IPS DF 6.9 (cell line): ENCODE results near the gene RPS19.

Source experiments
- DNase-seq: peaks from one replicate; pipeline ENCODE4 v3.0.0-alpha.2; 2013; ENCODE audit warnings: low read depth, low spot score
- H3K27ac ChIP-seq: one replicate; pipeline ENCODE4 v1.5.1; 2013; ENCODE audit warnings: low read length, control low read depth
- H3K27me3 ChIP-seq: 2 replicates; pipeline ENCODE4 v1.6.1; 2013; ENCODE audit warnings: mild to moderate bottlenecking, low read length; ENCODE audit not compliant: control insufficient read depth, insufficient read depth
- H3K36me3 ChIP-seq: 2 replicates; pipeline ENCODE4 v1.6.1; 2013; ENCODE audit warnings: low read length; ENCODE audit not compliant: control insufficient read depth, insufficient read depth
- H3K4me1 ChIP-seq: 2 replicates; pipeline ENCODE4 v1.6.1; 2013; ENCODE audit warnings: low read length; ENCODE audit not compliant: control insufficient read depth, insufficient read depth
- H3K4me3 ChIP-seq: 2 replicates; pipeline ENCODE4 v1.5.1; 2013; ENCODE audit warnings: mild to moderate bottlenecking, low read length
- H3K9me3 ChIP-seq: 2 replicates; pipeline ENCODE4 v1.6.1; 2013; ENCODE audit warnings: low read length, inconsistent platforms; ENCODE audit not compliant: control insufficient read depth, insufficient read depth
- WGBS: extraction: QIAGEN DNeasy Blood & Tissue Kit; methylation state at CpG from one replicate; pipeline ENCODE4 v1.1.7; 2013; ENCODE audit warnings: mixed read lengths, missing lambda C conversion rate; ENCODE audit not compliant: insufficient read length, insufficient coverage; 5-methylcytosine and 5-hydroxymethylcytosine counted together

RPS19 gene

DNA sequence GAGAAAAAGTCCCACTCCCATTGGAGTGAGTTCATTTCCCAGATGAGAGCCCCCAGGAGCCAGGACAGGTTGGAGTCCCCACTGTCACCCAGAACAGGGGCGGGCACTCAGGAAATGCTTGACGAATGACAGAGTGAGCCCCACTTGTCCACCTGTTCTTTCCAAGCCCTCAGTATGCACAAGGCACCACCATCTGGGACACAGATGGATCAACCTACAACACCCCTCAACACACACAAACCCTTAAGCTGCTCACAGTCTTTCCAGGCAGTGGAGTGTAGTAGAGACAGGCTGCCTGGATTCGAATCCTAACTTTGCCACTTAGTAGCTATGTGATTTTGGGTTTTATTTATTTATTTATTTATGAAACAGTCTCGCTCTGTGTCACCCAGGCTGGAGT is 30.9 kb downstream of the RPS19 start:
- no CpG with 5 or more reads among the region's 4 CpGs for WGBS
- DNase-seq, result no peak
- no peak overlapping the region for H3K27ac ChIP-seq
- no peaks in the 10 kb centered on the region for H3K9me3 ChIP-seq
- peaks cover 10% of the 10 kb centered on the region for H3K4me1 ChIP-seq
- no peaks in the 10 kb centered on the region for H3K27me3 ChIP-seq
- no peak overlapping the region for H3K4me3 ChIP-seq
- H3K36me3 ChIP-seq, result peaks cover 2% of the 10 kb centered on the region; the same call in 1 of the 2 replicates

DNA sequence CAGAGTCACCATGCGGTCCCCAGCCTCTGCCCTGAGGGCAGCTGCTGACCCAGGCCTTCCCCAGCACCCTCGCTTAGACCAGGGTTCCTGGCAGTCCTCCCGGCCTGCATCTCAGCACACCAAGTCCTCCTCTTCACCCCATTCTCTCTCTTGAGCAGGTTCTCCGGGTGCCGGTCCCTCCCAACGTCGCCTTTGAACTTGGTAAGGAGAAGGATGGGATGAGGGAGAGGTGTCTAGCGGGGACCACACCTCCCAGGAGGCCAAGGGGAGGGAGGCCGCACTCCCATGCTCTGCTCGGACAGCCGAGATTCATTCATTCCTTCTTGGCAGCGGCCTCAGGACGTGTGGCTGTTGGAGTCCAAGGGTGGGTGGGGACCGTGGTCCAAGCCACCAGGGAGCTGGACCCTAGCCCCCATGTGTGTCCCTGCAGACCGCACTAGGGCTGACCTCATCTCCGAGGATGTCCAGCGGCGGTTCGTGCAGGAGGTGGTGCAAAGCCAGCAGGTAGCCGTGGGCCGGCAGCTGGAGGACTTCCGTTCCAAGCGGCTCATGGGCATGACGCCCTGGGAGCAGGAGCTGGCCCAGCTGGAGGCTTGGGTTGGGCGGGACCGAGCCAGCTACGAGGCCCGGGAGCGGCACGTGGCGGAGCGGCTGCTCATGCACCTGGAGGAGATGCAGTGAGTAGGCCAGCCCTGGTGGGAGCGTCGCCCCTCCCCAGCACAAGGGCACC is 32.3 kb downstream of the RPS19 start:
- Histone ChIP-seq H3K9me3 (no peaks in the 10 kb centered on the region), H3K27ac (no peak overlapping the region), H3K4me3 (no peak overlapping the region), H3K27me3 (no peaks in the 10 kb centered on the region), H3K36me3 (peaks cover 5% of the 10 kb centered on the region; the same call in 1 of the 2 replicates), H3K4me1 (peaks cover 10% of the 10 kb centered on the region)
- no CpG with 5 or more reads among the region's 34 CpGs for WGBS
- no peak for DNase-seq

DNA sequence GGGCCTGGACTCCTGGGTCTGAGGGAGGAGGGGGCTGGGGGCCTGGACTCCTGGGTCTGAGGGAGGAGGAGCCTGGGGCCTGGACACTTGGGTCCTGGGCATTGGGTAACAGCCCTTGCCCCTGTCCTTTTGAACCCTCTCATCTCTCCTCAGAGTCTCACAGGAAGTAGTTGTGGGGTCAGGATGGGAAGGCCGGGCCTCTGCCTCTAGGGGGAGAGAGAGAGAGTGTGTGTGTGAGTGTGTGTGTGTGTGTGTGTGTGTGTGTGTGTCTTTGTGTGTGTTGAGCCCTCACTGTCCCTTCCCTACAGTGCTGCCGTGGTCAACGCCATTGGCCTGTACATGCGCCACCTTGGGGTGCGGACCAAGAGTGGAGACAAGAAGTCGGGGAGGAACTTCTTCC is 33.8 kb downstream of the RPS19 start:
- H3K4me3 ChIP-seq, result no peak overlapping the region
- peaks cover 7% of the 10 kb centered on the region; the same call in 1 of the 2 replicates for H3K4me1 ChIP-seq
- no CpG with 5 or more reads among the region's 6 CpGs for WGBS
- no peaks in the 10 kb centered on the region for H3K9me3 ChIP-seq
- DNase-seq, result no peak
- H3K27ac ChIP-seq, result no peak overlapping the region
- peaks cover 8% of the 10 kb centered on the region for H3K36me3 ChIP-seq
- no peaks in the 10 kb centered on the region for H3K27me3 ChIP-seq

DNA sequence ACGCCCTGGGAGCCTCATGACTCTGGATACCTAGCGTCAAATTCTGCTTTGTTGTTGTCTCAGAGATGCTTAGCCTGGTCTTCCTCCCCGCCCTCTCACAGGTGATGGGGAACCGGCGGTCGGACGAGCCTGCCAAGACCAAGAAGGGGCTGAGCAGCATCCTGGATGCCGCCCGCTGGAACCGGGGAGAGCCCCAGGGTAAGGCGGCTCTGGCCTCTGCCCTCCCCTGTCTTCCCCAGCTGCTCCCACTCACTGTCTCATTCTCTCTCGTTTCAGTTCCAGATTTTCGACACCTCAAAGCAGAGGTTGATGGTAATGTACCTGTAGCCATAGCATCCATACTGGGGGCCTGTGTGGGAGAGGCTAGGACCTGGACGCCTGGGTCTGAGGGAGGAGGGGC is 34.3 kb downstream of the RPS19 start:
- peaks cover 7% of the 10 kb centered on the region; the same call in 1 of the 2 replicates for H3K4me1 ChIP-seq
- H3K36me3 ChIP-seq, result peaks cover 8% of the 10 kb centered on the region
- no peaks in the 10 kb centered on the region for H3K9me3 ChIP-seq
- whole genome bisulfite sequencing, result no CpG with 5 or more reads among the region's 14 CpGs
- H3K4me3 ChIP-seq, result no peak overlapping the region
- no peak overlapping the region for H3K27ac ChIP-seq
- H3K27me3 ChIP-seq, result no peaks in the 10 kb centered on the region
- DNase-seq, result no peak

- WGBS, result no CpG with 5 or more reads among the region's 19 CpGs
- Histone ChIP-seq H3K4me1 (peaks cover 7% of the 10 kb centered on the region; the same call in 1 of the 2 replicates), H3K36me3 (peaks cover 8% of the 10 kb centered on the region), H3K9me3 (no peaks in the 10 kb centered on the region), H3K4me3 (no peak overlapping the region; the same call in 1 of the 2 replicates), H3K27me3 (no peaks in the 10 kb centered on the region), H3K27ac (no peak overlapping the region)
- no peak for DNase-seq
Measured at GRCh38 chr19:41895745-41896580, 35.9 kb downstream of the RPS19 start.

GRCh38 chr19:41896581-41896942 is 36.5 kb downstream of the RPS19 start:
- no peak overlapping the region for H3K4me3 ChIP-seq
- H3K4me1 ChIP-seq, result peaks cover 7% of the 10 kb centered on the region; the same call in 1 of the 2 replicates
- no peaks in the 10 kb centered on the region for H3K27me3 ChIP-seq
- H3K27ac ChIP-seq, result no peak overlapping the region
- no peaks in the 10 kb centered on the region for H3K9me3 ChIP-seq
- peaks cover 8% of the 10 kb centered on the region for H3K36me3 ChIP-seq
- DNase-seq, result no peak
- WGBS, result 100% methylated on average over 1 of the region's 1 CpG

DNA sequence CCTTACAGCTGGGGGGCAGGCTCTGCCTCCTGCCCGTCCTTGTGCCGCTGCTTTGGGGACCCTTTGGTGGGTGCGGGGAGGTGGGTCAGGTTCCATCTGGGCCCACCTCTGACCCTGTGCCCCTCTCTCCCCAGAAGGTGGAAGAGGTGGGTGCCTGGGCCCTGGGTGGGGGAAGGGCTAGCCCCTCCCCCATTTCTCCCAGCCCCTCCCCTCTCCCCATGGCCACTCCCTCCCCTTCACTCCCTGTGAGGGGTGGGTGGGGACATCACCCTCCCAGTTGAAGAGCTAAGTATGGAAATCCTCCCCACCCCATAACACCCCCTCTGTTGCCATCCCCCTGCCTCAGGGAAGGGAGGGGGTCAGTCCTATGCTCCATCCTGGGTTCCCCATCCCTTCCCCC is 37.1 kb downstream of the RPS19 start:
- Histone ChIP-seq H3K4me1 (peaks cover 7% of the 10 kb centered on the region; the same call in 1 of the 2 replicates), H3K36me3 (peaks cover 11% of the 10 kb centered on the region), H3K9me3 (no peaks in the 10 kb centered on the region), H3K27me3 (no peaks in the 10 kb centered on the region), H3K4me3 (no peak overlapping the region), H3K27ac (no peak overlapping the region)
- no CpG with 5 or more reads among the region's 3 CpGs for WGBS
- DNase-seq, result no peak

DNA sequence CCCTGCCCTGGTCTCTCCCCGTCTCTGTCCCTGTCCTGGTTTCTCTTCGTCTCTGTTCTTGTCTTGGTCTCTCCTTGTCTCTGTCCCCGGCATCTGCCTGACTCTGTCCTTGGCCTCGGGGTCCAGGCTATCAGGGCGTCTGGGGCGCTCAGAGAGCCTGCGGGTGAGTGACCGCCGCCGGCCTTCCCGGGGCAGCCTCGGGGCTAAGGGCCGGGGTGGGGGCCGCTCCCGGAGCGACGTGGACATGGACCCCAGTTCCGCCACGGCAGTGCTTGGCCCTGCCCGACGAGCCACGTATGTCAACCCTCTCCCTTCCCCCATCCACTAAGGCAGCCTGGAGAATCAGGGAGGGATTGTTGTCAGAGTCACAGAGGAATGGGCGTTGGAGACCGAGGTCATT is 37.8 kb downstream of the RPS19 start:
- Histone ChIP-seq H3K36me3 (peaks cover 16% of the 10 kb centered on the region), H3K27me3 (no peaks in the 10 kb centered on the region), H3K4me3 (no peak overlapping the region), H3K27ac (no peak overlapping the region), H3K9me3 (no peaks in the 10 kb centered on the region), H3K4me1 (peaks cover 5% of the 10 kb centered on the region; the same call in 1 of the 2 replicates)
- no peak for DNase-seq
- WGBS, result no CpG with 5 or more reads among the region's 24 CpGs

GRCh38 chr19:41898235-41898634 is 38.2 kb downstream of the RPS19 start:
- Histone ChIP-seq H3K27ac (no peak overlapping the region), H3K36me3 (peaks cover 18% of the 10 kb centered on the region), H3K27me3 (no peaks in the 10 kb centered on the region), H3K4me3 (no peak overlapping the region), H3K9me3 (no peaks in the 10 kb centered on the region), H3K4me1 (peaks cover 5% of the 10 kb centered on the region; the same call in 1 of the 2 replicates)
- no peak for DNase-seq
- WGBS, result no CpG with 5 or more reads among the region's 15 CpGs

DNA sequence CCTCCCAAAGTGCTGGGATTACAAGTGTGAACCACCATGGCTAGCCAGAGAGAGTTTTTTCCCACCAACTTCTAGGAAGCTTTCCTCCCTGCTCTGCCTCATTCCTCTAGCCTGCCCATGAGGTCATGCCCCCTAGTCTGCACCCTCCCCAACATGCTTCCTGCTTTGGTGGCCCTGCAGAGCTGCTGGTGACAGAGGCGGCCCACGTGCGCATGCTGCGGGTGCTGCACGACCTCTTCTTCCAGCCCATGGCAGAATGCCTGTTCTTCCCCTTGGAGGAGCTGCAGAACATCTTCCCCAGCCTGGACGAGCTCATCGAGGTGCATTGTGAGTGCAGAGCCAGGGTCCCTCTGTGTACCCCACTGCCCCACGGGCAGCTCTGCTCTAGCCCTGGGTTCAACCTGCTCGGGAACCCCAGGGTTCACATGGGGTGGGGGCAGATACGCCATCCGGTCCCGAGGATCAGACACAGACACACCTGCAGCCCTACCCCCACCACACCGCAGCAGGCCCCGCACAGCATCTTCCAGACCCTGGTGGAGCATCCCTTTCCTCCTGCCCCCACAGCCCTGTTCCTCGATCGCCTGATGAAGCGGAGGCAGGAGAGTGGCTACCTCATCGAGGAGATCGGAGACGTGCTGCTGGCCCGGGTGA is 41.8 kb downstream of the RPS19 start:
- H3K4me1 ChIP-seq, result 0 out of 2 replicates have a peak, but pooled peaks cover 2% of the 10 kb centered on the region
- no peaks in the 10 kb centered on the region for H3K27me3 ChIP-seq
- H3K9me3 ChIP-seq, result no peaks in the 10 kb centered on the region
- no peak for DNase-seq
- no peak overlapping the region for H3K4me3 ChIP-seq
- no peak overlapping the region for H3K27ac ChIP-seq
- H3K36me3 ChIP-seq, result peaks cover 30% of the 10 kb centered on the region
- whole genome bisulfite sequencing, result no CpG with 5 or more reads among the region's 21 CpGs
